Uterus (tissue), 4 donors: Measurements from ENCODE around the gene ART3. TPM values are rescaled to one million over a fixed set of nuclear protein-coding genes. Genes with fewer than 3 reads are reported as not detected.

Source experiments
- DNase-seq, 2 donors: peaks; one replicate each; pipeline ENCODE4 v3.0.0-alpha.2; 2019 to 2020
- H3K27ac ChIP-seq, 2 donors: fragments of 200-600 bp; sonication (generic); 1 replicate in 1 of 2; 2 replicates in 1 of 2; pipeline ENCODE4 v1.5.1; 2016 to 2018
- H3K27me3 ChIP-seq, 2 donors: fragments of 200-600 bp; sonication (generic); one replicate each; pipeline ENCODE4 v1.5.1; 2018 to 2019; ENCODE audit warnings: control low read depth in 1 of 2
- H3K36me3 ChIP-seq, 2 donors: fragments of 200-600 bp; sonication (generic); one replicate each; pipeline ENCODE4 v1.5.1; 2019; ENCODE audit warnings: control low read depth in 1 of 2
- H3K4me1 ChIP-seq, 2 donors: fragments of 200-600 bp; sonication (generic); one replicate each; pipeline ENCODE4 v1.5.1; 2018 to 2019; ENCODE audit warnings: control low read depth in 1 of 2
- H3K4me3 ChIP-seq, 2 donors: fragments of 200-600 bp; sonication (generic); 1 replicate in 1 of 2; 2 replicates in 1 of 2; pipeline ENCODE4 v1.5.1; 2018 to 2019; ENCODE audit warnings: mild to moderate bottlenecking in 1 of 2
- H3K9me3 ChIP-seq, 2 donors: fragments of 200-600 bp; sonication (generic); one replicate each; pipeline ENCODE4 v1.5.1; 2019; ENCODE audit warnings: control low read depth in 1 of 2
- POLR2A ChIP-seq, 2 donors: fragments of 450-650 bp; IDR thresholded peaks; one replicate each; pipeline ENCODE4 v1.6.1; 2016; ENCODE audit warnings: antibody characterized with exemption in 2 of 2, mild to moderate bottlenecking in 1 of 2, moderate library complexity in 1 of 2
- intact Hi-C: fragments of 100-400 bp; cut with DNase I; formaldehyde crosslinking; loops from one replicate; pipeline ENCODE4 v1.15.1; 2023; ENCODE audit warnings: low total_unique reads
- total RNA-seq, 4 donors: library from RNA; depleted of rRNA in 3 of 4; stranded (reverse); fragments of >200 nt in 3 of 4; gene quantifications; one replicate each; pipeline versions ENCODE4 v1.1.0 to v1.2.4, GENCODE V29; 2014 to 2023
- TF ChIP-seq, protein P1 (sequence below), 4 experiments: fragments of 200-600 bp in 2 of 4; fragments of 450-650 bp in 2 of 4; sonication (generic) in 2 of 4; IDR thresholded peaks; one replicate each; pipeline ENCODE4 v1.5.1; 2016 to 2019; ENCODE audit warnings: antibody characterized with exemption in 4 of 4, mild to moderate bottlenecking in 2 of 4, moderate library complexity in 1 of 4
- donor health status: DM: yes; HTN: yes; CAD: no.

ART3 gene
- total RNA-seq, 4 donors from 2014 or later, result 0.55 to 1.4 TPM; not detected in 2

GRCh38 chr4:76095568-76095967 lies 21.1 kb downstream of the ART3 start:
- intact Hi-C loops, result no loop called here
- H3K27ac ChIP-seq, result no peak overlapping the region
- no peak for DNase-seq
- no peak for TF ChIP-seq POLR2A (IDR thresholded peaks at IDR 0.05)
- TF ChIP-seq, protein P1, sequence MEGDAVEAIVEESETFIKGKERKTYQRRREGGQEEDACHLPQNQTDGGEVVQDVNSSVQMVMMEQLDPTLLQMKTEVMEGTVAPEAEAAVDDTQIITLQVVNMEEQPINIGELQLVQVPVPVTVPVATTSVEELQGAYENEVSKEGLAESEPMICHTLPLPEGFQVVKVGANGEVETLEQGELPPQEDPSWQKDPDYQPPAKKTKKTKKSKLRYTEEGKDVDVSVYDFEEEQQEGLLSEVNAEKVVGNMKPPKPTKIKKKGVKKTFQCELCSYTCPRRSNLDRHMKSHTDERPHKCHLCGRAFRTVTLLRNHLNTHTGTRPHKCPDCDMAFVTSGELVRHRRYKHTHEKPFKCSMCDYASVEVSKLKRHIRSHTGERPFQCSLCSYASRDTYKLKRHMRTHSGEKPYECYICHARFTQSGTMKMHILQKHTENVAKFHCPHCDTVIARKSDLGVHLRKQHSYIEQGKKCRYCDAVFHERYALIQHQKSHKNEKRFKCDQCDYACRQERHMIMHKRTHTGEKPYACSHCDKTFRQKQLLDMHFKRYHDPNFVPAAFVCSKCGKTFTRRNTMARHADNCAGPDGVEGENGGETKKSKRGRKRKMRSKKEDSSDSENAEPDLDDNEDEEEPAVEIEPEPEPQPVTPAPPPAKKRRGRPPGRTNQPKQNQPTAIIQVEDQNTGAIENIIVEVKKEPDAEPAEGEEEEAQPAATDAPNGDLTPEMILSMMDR (IDR thresholded peaks at IDR 0.05), result no peak
- no peak overlapping the region for H3K4me3 ChIP-seq
- H3K4me1 ChIP-seq, result no peaks in the 10 kb centered on the region
- H3K27me3 ChIP-seq, result no peaks in the 10 kb centered on the region
- no peaks in the 10 kb centered on the region for H3K36me3 ChIP-seq
- no peaks in the 10 kb centered on the region for H3K9me3 ChIP-seq

- no peak for TF ChIP-seq POLR2A (IDR thresholded peaks at IDR 0.05)
- TF ChIP-seq, protein P1 (IDR thresholded peaks at IDR 0.05), result no peak
- Histone ChIP-seq H3K4me3 (no peak overlapping the region), H3K27ac (no peak overlapping the region), H3K36me3 (no peaks in the 10 kb centered on the region), H3K9me3 (no peaks in the 10 kb centered on the region), H3K4me1 (no peaks in the 10 kb centered on the region), H3K27me3 (no peaks in the 10 kb centered on the region)
- intact Hi-C loops, result no loop called here
- DNase-seq, result no peak
Observed at GRCh38 chr4:76096076-76096475, 21.6 kb downstream of the ART3 start.

- H3K36me3 ChIP-seq, result no peaks in the 10 kb centered on the region
- intact Hi-C loops, result no loop called here
- no peak overlapping the region for H3K27ac ChIP-seq
- DNase-seq, result no peak
- no peaks in the 10 kb centered on the region for H3K27me3 ChIP-seq
- no peak overlapping the region for H3K4me3 ChIP-seq
- no peaks in the 10 kb centered on the region for H3K4me1 ChIP-seq
- no peak for TF ChIP-seq POLR2A (IDR thresholded peaks at IDR 0.05)
- TF ChIP-seq, protein P1 (IDR thresholded peaks at IDR 0.05), result no peak
- H3K9me3 ChIP-seq, result no peaks in the 10 kb centered on the region
Observed at GRCh38 chr4:76105652-76106051, 31.1 kb downstream of the ART3 start.

DNA sequence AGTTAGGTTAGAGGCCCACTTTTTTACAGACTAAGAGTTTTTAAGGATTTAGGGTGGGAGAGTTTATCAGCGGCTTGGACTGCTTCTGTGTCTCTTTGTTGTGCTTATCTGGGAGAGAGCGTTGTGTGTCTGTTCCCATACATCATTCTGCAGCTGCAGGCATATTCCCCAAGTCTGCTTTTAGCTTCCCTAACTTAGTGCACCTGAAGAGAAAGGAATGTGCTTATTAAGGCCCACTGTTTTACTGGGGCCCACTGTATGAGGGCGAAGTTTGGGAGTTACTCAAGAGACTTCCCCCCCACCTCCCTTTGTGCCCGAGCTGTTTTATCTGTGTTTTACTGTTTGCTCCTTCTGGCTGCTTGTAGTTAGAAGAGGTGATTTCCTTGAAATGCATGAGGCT lies 31.9 kb downstream of the ART3 start:
- intact Hi-C loops, result no loop called here
- Histone ChIP-seq H3K27me3 (no peaks in the 10 kb centered on the region), H3K36me3 (no peaks in the 10 kb centered on the region), H3K4me3 (no peak overlapping the region), H3K27ac (no peak overlapping the region), H3K4me1 (no peaks in the 10 kb centered on the region), H3K9me3 (no peaks in the 10 kb centered on the region)
- no peak for DNase-seq
- no peak for TF ChIP-seq POLR2A (IDR thresholded peaks at IDR 0.05)
- TF ChIP-seq, protein P1 (IDR thresholded peaks at IDR 0.05), result no peak

DNA sequence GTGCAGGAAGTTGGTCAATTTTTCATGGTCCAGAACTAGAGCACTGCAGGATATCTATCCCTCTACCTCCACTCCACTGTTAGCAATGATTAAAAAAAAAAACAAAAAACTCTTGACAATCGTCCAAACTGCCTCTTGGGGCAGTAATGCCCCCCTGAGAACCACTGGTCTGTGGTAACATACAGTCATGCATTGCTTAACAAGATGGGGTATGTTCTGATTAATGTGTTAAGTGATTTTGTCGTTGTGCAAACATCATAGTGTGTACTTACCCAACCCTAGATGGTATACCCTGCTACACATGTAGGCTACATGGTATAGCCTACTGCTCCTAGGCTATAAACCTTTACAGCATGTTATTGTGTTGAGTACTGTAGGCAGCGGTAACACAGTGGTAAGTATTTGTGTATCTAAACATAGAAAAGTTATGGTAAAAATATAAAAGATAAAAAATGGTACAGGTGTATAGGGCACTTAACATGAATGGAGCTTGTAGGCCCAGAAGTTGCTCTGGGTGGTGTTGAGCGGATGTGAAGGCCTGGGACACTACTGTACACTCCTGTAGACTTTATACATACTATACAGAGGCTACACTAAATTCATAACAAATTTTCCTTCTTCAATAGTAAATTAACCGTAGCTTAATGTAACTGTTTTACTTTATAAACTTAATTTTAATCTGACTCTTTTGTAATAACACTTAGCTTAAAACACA lies 34.1 kb downstream of the ART3 start:
- Histone ChIP-seq H3K4me1 (no peaks in the 10 kb centered on the region), H3K27ac (no peak overlapping the region), H3K27me3 (no peaks in the 10 kb centered on the region), H3K4me3 (no peak overlapping the region), H3K9me3 (no peaks in the 10 kb centered on the region), H3K36me3 (no peaks in the 10 kb centered on the region)
- intact Hi-C loops, result no loop called here
- no peak for DNase-seq
- TF ChIP-seq, protein P1 (IDR thresholded peaks at IDR 0.05), result no peak
- TF ChIP-seq POLR2A (IDR thresholded peaks at IDR 0.05), result no peak
